Measurements from ENCODE around the gene RCSD1.

Gene RCSD1

DNA sequence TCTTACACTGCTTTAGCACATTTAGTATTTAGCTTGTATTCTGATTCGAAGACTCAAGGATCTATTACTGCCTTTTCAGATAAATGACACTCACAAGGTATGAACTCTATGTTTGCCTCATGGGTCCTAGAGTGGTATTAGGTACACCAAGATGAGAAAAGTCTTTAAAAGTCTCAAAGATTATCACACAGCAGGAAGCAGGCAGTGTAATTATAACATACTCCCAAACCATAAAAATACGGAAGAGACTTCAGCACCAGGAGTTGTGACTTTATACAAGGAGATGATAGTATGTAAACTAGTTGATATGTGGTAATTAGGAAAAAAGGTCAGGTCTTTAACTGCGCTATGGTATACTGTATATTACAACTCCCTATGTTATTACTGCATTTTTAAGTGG lies 11.2 kb upstream of the RCSD1 start:
- no peak for DNase-seq

DNA sequence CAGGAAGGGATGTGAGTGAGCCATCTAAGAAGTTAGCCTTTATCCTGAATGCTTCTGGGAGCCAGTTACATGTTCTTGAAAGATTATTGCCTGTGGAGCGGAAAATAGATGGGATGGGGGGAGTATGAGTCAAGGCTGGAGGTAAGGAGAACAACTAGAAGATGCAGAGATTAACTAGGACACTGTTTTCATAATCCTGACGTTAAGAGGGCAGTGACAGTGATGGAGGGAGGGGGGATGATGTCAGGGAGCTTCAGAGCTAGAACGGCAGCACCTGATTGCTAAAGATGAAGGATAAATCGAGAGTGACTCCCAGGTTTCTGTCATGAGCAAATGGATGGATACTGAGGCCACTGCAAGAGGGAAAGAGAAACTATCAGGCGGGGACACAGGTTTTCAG lies 10.0 kb upstream of the RCSD1 start:
- no peak for DNase-seq

DNA sequence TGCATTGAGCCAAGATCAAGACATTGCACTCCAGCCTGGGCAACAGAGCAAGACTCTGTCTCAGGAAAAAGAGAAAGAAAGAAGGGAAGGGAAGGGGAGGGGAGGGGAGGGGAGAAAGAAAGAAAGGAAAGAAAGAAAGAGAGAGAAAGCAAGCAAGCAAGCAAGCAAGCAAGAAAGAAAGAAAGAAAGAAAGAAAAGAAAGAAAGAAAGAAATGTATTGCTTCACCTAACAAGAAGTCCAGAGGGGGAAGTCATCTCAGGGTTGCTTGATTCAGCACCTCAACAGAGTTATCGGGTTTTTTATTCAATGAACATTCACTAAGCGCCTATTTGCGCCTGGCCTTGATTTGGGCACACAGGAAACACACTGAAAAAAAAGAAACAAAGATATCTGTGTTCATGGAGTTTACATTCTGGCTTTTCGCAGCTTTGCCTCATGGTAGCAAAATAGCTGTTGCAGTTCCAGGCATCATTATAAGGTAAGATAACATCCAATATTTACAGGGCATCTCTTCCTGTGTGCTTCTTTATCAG lies 8.2 kb upstream of the RCSD1 start:
- DNase-seq, result no peak

DNA sequence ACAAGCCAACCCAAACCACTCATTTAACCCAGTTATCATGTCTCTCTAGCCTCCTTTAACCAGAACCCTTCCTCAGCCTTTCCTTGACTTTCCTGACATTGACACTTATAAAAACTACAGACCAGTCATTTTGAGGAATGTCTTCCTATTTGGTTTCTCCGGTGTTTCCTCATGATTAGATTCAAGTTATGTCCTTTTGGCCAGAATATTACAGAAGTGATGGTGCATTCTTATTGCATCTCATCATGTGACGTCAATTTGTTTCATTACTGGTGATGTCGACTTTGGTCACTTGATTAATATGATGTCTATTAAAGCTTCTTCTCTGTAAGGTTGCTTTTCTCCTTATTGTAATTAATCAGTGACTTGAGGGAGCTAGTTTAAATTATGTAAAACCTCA lies 6.1 kb upstream of the RCSD1 start:
- DNase-seq, result no peak

DNA sequence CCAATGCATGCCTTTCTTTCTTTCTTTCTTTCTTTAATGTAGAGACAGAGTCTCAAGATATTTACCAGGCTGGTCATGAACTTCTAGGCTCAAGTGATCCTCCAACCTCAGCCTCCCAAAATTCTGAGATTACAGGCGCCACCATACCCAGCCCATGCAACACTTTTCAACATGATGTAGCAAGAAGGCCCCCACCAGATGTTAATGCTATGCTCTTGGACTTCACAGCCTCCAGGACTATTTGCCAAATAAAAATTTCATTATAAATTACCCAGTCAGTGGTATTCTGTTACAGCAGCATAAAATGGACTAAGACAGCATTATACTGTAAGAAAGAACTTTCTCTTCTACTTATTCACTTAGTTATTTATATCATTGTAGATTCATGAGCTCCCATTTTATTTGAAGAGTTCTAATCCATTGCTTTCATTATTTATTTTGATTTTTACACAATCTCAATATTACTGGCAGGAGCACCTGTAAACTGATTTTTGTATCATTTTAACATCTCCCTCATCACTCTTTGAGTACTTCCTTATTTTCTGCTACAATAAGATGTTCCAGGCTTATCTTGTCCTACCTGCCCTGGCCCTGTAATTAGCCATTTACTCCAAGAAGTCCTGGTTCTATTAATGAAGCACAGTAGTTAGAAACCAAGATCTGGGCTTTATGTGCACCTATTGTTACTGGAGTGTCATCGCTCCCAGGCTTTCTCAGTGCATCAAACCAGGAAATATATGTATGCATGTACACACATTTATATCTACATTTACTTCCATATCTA lies 4.8 kb upstream of the RCSD1 start:
- DNase-seq, result no peak

DNA sequence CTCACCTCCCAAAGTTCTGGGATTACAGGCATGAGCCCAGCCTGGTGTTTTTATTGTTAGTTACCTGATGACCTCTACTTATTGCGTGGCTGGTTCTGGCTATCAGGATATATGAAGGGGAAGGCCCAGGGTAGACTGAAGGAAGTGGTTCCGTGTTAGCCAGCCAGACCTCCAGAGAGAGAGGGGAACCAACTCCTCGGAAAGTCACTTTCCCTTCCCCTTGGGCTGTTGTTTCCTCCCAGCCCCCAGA lies 2.5 kb upstream of the RCSD1 start:
- DNase-seq, result no peak

DNA sequence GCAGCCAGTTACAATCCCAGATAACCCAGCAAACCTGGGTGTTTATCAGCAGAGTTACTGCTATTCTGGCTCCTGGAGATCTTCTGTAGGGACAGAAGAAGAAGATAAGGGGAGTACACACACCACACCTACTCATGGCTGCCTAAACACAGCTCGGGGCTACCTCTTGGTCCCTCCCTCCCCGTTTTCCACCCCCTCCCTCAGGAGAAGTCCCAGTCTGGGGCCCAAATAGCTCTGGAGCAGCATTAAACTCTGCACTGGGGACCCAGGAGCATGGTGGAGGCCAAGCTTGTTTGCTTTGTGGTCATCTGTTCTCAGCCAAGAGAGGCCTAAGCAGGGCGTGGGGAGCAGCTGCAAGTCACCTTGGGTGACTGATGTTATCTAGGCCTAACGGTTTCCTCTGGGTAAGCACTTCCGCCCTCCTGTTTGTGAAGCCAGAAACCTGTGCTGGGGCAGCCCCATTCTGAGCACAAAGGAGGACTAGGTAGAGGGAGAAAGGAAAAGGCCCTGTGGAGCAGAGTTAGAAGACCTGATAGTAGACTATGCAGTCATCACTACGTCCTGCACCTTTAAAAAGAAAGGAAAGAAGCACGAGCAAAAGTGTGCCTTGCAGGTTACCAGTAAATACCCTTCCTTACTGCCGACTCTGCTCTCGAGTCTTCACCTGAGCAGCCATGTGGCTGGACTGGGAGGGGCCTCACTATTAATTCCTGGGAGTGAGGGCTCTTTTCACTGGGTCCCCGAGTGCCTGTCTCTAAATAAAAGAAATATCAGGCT lies 2.0 kb upstream of the RCSD1 start:
- no peak for DNase-seq

DNA sequence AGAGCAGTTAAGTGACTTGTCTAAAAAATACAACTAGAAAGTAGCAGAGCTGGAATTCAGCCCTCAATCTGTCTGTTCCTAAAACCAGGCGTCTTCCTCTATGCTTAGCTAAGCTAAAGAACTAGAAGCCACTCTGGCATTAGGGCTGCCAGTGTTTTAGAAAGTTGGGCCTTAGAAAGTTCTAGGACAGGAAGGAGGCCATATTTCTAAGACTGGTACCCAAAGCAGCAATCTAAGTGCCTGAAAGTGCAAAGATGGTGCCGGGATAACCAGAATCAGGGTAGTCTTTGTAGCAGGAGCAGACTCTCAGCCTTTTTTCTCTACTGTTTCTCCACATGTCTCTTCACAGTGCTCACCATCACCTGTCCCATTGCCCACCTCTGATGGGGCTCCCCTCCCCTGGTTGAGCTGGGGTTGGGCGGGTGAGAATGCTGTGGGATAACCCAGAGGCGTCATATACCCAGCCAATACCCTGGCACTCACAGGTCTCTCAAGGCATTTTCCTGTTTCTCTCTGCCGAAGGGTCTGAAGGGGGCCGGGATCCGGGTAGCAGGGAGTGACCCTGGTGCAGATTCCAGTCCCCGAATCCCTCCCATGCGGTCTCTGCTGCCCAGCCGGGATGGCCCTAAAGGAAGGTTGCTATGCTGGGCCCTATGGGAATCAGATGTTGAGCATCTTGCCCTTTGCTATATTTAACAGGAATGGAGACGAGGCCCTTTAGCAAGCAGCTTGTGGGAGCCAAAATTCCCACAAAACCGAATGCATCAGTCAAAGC lies 1.1 kb upstream of the RCSD1 start:
- no peak for DNase-seq

DNA sequence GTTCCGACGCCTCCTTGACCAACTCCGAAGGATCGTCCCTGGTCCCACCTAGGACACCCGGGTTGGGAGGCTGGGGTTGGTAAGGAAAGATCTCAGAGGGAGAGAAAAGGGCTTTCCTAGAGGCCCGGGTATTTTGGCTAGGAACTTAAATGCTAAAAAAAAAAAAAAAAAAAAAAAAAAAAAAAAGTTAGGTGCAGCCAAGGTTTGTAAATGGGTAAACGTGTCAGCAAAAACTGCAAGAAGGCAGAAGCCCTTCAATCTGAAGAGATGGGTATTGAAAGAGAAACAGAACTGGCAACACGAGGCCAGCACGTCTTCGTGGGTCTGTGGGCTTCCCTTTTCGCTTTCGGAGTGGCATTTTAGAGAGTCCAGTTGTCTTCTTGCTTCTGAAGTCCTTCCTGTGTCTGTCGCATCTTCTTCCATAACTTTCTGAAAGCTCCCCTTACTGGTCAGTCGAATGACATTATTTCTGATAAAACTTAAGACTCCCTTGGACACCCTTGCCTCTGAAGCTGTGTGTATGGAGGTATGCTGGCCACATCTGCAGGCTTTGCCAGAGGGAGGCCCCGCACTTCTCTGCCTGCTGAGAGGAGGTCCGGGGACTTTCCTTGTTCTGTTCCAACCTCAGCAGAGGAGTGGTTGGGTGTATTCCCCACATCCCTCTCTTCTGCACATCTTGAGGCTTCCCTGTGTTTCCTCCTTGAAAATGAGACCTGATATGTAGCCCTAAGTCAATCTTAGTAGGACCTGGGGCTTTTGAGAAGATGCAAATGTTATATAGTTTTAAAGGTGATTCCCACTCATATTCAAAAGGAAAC lies 745 bp downstream of the RCSD1 start:
- DNase-seq, result no peak

DNA sequence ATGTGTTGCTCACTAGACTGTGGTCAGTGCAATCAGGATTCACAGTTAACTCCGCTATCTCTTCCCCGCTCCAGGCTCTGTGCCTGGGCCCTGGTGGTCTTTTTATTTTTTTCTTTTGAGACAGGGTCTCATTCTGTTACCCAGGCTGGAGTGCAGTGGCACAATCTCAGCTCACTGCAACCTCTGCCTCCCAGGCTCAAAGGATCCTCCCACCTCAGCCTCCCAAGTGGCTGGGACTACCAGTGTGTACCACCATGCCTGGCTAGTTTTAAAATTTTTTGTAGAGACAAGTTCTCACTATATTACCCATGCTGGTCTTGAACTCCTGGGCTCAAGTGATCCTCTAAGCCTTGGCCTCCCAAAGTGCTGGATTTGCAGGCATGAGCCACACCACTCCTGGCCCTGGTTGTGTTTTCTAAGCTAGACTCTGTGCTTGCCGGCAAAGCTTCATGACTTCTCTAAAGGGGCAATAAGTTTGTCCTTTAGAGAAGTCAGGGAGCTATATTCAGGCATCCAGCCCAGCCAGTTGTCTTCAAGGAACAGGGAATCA lies 1.4 kb downstream of the RCSD1 start:
- no peak for DNase-seq

DNA sequence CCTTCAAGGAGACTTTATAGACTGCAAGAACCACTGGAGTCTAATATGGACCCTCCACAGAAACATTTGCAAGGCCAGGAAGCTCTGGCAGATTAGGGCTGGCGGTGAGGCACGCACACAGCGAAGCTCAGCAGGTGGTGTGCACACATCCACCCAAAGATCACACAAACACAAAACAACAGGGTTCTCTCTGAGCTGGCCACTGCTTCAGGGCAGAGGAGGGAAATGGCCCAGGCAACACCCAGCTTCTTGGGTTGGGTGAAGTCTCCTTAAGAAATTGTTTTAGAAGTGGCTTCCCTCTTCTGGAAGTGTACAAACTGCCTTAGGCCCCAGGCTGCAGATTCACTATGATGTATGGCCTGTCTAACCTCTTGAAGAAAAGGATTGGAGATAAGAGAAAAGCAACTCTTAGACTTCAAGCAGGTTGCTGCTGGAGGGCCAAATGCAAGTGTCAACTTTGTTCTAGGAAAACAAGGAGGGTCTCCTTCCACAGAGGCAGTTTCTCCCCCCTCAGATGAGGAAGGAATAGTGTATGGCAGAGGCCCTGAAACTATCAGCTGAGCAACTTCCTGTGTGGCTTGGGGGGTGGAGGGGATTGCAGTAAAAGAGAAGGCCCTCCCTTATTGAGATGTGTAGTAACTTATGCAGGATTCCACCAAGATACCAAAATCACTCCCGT lies 2.0 kb downstream of the RCSD1 start:
- DNase-seq, result no peak

DNA sequence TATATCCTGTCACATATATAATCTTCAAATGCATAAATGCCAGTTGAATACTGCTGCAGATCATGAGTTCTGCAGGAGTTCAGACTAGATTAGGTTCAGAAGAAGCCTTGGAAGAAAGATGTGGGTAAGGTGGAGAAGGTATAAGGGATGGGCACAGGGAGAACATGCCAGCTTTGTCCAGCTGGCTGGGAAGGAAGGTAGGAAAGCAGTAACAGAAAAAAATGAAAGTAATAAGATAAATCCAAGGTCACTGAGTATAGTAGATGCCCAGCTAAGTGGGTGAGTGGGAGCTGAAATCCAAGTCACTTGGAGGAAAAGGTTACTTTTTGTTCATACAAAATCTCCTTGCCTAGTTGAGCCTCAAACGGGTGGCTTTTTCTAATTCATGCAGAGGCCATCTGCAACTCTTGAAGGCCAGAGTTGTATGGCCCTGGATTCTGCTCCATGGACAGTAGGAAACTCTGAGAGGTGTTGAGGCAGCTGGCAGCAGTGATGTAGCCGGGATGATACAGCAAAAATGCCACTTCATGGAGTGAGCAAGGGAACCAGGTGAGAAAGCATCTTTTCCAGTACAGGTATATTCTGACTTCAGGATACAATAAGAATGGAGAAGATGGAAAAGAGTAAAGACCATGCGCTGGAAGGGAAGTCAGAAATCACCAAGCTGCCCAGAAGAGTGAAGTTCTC lies 3.4 kb downstream of the RCSD1 start:
- no peak for DNase-seq

DNA sequence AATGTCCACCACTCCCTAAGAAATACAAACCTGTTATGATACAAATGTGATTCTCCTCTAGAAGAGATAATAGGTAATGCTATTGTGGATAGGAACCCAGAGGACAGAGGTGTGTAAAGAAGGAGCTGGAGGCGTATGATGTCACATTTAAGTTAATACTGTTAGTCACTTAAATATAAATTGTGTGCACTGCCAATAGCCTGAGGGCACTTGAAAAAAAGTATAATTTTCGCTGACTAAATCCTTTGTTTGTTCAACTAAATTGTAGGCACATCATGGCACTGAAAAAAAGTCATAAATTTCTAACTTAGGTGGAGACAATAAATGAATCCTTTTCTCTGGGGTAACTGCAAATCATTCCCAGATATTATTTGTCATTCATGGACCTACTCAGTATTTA lies 4.4 kb downstream of the RCSD1 start:
- DNase-seq, result no peak

DNA sequence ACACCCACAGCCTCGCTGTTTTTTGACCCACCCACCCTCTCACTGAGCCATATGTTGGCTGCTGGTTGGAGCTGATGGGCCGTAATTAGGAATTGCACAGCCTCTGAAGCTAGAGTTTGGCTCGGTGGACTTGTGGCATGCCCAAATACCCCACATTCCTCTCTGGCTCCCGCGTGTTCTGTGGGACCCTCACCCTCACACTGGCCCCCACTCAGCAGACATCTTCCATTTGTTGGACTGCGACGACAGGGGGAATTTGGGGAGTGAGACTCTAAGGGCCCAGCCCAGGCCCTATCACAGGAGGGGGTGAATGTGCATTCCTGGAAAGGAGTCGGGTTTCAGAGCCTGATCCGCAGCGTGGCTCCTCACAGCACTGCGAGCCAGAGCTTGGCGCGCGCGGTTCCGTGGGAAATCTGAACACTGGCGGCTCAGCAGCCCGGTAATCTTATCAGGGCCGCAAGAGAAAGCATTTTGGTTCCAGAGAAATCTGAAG lies 5.2 kb downstream of the RCSD1 start:
- no peak for DNase-seq

DNA sequence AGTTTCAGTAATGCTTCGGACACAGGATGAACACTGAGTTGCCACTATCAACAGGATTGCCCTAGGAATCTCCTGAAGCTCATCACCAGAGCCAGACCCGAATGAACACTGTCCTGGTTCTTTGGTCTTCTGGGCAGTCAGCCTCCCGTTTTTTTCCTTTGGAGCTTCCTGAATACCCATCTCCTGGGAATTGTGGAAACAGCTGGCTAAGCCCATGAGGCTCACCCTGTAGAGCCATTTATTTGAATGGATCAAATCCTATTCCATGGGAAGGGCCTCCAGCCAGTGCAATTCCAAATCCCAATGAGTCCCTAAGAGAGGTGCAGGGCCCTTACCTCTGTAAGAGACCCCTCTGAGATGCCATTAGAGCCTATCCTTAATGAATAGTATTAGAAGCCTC lies 5.9 kb downstream of the RCSD1 start:
- DNase-seq, result no peak

DNA sequence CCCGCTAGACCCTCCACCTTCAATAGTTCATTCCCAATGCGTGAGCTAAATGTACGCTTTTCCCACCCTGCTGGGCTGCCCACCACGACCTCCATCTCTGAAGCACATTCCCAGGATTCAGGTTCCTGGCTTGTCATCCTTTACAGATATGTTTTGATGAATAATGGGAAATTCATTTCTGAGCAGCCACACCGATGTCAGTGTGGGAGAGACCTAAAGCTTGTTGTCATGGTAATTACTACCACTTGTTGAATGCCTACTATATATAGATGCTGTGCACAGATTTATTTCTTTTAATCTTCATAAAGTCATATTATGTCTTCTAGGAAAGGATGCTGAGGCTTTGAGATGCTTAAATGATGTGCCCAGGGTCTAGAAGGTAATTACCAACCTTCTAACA lies 8.0 kb downstream of the RCSD1 start:
- no peak for DNase-seq

DNA sequence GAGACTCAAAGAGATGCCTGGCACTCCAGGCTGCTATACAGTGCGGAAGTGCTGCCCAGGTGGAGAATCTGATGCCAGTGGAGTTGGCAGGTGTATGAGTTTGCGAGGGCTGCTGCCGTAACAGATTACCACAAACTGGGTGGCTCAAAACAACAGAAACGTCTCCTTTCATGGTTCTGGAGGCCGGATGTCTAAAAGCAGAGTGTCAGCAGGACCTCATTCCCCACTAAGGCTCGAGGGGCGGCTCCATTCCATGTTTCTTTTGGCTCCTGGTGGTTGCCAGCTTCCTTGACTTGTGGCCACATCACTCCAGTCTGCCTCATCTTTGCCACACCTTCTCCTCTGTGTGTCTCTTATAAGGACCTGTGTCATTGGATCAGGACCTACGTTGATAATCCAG lies 10.0 kb downstream of the RCSD1 start:
- DNase-seq, result no peak

DNA sequence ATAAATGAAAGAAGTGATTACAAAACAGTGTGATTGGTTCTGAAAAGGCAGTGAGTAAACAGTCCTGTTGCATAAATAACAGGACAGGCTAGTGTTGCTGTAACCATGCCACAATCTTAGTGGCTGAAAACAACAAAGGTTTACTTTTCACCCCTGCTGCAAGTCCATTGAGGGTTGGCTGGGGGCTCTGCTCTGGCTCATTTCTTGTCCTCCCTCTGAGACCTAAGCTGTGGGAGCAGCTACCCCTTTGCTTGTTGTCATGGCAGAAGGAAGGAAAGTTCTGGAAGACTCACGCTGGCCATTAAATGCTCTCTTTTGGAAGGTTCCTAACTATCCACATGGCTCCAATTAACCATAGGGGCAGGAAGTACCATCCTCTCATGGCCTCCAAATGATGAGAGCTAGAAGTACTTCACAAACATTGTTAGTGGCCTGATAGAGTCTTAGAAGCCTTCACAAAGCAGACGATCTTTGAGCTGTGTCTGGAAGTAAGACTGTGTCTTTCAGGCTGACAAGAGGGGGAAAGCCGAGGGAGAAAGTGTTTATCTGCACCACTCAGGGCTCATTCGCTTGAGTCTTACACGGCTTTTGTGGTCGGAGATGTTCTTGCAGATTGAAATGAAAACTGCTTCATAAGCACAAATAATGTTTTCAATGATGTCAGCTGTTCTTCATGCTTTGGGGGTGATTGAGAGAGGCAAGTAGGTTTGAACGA lies 11.9 kb downstream of the RCSD1 start:
- DNase-seq, result no peak

DNA sequence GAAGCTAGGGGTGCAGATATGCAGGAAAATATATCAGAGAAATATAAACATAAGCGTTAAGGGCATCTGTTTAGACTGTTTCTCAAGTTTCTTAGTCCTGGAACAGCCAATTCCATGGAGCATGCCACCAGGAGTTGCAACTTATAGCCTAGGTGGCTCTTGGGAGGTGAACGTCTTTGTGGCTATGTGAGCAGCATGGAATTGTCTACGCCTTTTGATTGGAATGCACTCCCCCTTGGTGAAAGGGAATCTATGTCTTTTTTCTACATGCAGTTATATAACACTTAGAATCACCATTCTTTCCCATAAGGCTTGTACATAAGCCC lies 12.4 kb downstream of the RCSD1 start:
- no peak for DNase-seq

DNA sequence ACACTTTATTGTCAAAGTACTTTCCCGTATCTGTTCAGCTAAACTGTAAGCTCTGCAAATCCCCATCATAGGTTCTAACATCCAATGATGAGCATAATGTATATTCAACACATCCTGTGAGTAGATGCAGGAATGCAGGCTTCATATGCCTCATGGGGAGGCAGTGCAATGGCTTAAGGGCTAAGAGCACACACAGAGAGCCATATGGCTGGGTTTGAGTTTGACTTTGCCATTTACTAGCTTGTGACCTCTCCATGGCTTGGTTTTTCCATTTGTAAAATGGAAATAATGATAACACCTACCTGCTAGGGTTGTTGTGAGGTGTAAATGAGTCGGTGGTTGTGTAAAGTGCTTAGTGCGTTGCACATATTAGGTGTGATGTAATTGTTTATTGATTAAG lies 13.4 kb downstream of the RCSD1 start:
- no peak for DNase-seq

DNA sequence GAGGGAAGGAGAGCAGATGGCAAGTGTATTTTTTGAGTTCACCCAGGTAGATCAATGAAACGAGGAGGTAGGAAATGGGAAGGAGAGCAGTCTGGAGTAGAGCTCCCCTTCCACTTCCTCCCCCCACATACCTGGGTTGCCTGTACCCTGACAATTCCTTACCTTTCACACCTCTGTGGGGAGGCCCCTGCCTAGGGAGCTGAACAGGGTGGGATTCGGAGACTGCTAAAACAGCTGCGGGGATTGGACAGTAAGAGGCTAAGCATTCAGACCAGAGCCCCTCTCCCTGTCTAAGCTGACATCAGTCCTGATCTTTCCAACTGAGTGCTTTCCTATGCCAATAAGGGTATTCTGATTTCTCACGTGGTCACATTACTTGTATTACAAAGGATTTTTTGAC lies 14.5 kb downstream of the RCSD1 start:
- DNase-seq, result no peak

Data from NCI-H1417 treated with DMSO at 0.1 percent for 48 hours (cell line).